ENCODE data around the gene TEX11. TPM values are rescaled to one million over a fixed set of nuclear protein-coding genes. Genes with fewer than 3 reads are reported as not detected.
"Not testable (repeated sequence)": the region's sequence is repeated elsewhere in the genome, so short reads cannot be mapped to it uniquely, and the experiment has no call there.

TEX11 gene
- polyA plus RNA-seq, 1 donor (not counting 4 experiments of a cell fraction or from before 2014, with no cell fraction given): not detected

- TF ChIP-seq CTCF (optimal IDR thresholded peaks at IDR 0.05 in 1 of 3, IDR thresholded peaks at IDR 0.05 in 1 of 3, conservative IDR thresholded peaks at IDR 0.05 in 1 of 3; ENCODE audit: extremely low read depth in 1 of 3, insufficient read depth in 2 of 3, low read length in 3 of 3) (no peak), EZH2 (IDR thresholded peaks at IDR 0.05; ENCODE audit: low read length) (no peak)
- Histone ChIP-seq H2AFZ (ENCODE audit: control insufficient read depth, low read length) (no peak overlapping the region), H4K20me1 (ENCODE audit: control insufficient read depth, extremely low read depth, insufficient read depth, low read length) (no peaks in the 10 kb centered on the region), H3K4me1 (ENCODE audit: control insufficient read depth, extremely low read depth, insufficient read depth, low read length) (peaks cover 8% of the 10 kb centered on the region), H3K9me1 (ENCODE audit: control insufficient read depth, extremely low read depth, insufficient read depth, low read length) (no peaks in the 10 kb centered on the region), H3K27me3 (ENCODE audit: control insufficient read depth, extremely low read depth, insufficient read depth, low read length) (no peaks in the 10 kb centered on the region), H3K9me3 (ENCODE audit: control insufficient read depth, low read depth, low read length) (no peaks in the 10 kb centered on the region), H3K9ac (ENCODE audit: control insufficient read depth, extremely low read depth, insufficient read depth, low read length) (no peak overlapping the region), H3K79me2 (ENCODE audit: control insufficient read depth, insufficient read depth, low read length) (no peaks in the 10 kb centered on the region), H3K27ac (ENCODE audit: control insufficient read depth, insufficient read depth, low read length) (no peak overlapping the region), H3K4me3 (ENCODE audit: control insufficient read depth in 2 of 3, extremely low read depth in 1 of 3, insufficient read depth in 2 of 3, low read depth in 1 of 3, low read length in 3 of 3) (no peak overlapping the region), H3K4me2 (ENCODE audit: control insufficient read depth, extremely low read depth, insufficient read depth, low read depth, low read length) (no peak overlapping the region), H3K36me3 (ENCODE audit: control insufficient read depth in 2 of 2, extremely low read depth in 1 of 2, insufficient read depth in 2 of 2, low read length in 2 of 2) (no peaks in the 10 kb centered on the region)
- dilution Hi-C loops (cut with MboI; ENCODE audit: extremely low pct_ligation_motif_present, low sequenced_read_pairs): no loop called here
- peak; percentile 60 for FAIRE-seq
- DNase-seq (ENCODE audit: low read depth, low spot score): peak; percentile 49
These were observed 316.4 kb downstream of the TEX11 start for GRCh38 chrX:70592091-70592490.

GRCh38 chrX:70587158-70587557 lies 321.4 kb downstream of the TEX11 start:
- H3K79me2 ChIP-seq (ENCODE audit: control insufficient read depth, insufficient read depth, low read length); H3K4me1 ChIP-seq (ENCODE audit: control insufficient read depth, extremely low read depth, insufficient read depth, low read length); H3K4me2 ChIP-seq (ENCODE audit: control insufficient read depth, extremely low read depth, insufficient read depth, low read depth, low read length); H3K27ac ChIP-seq (ENCODE audit: control insufficient read depth, insufficient read depth, low read length); H3K4me3 ChIP-seq (ENCODE audit: control insufficient read depth in 2 of 3, extremely low read depth in 1 of 3, insufficient read depth in 2 of 3, low read depth in 1 of 3, low read length in 3 of 3); dilution Hi-C loops (cut with MboI; ENCODE audit: extremely low pct_ligation_motif_present, low sequenced_read_pairs); FAIRE-seq; DNase-seq (ENCODE audit: low read depth, low spot score); H3K9me1 ChIP-seq (ENCODE audit: control insufficient read depth, extremely low read depth, insufficient read depth, low read length); H3K27me3 ChIP-seq (ENCODE audit: control insufficient read depth, extremely low read depth, insufficient read depth, low read length); H3K9me3 ChIP-seq (ENCODE audit: control insufficient read depth, low read depth, low read length); H3K36me3 ChIP-seq (ENCODE audit: control insufficient read depth in 2 of 2, extremely low read depth in 1 of 2, insufficient read depth in 2 of 2, low read length in 2 of 2); H4K20me1 ChIP-seq (ENCODE audit: control insufficient read depth, extremely low read depth, insufficient read depth, low read length); H2AFZ ChIP-seq (ENCODE audit: control insufficient read depth, low read length); H3K9ac ChIP-seq (ENCODE audit: control insufficient read depth, extremely low read depth, insufficient read depth, low read length): not testable (repeated sequence)

- Histone ChIP-seq H3K79me2 (ENCODE audit: control insufficient read depth, insufficient read depth, low read length) (no peaks in the 10 kb centered on the region), H2AFZ (ENCODE audit: control insufficient read depth, low read length) (no peak overlapping the region), H3K9ac (ENCODE audit: control insufficient read depth, extremely low read depth, insufficient read depth, low read length) (no peak overlapping the region), H4K20me1 (ENCODE audit: control insufficient read depth, extremely low read depth, insufficient read depth, low read length) (no peaks in the 10 kb centered on the region), H3K27ac (ENCODE audit: control insufficient read depth, insufficient read depth, low read length) (no peak overlapping the region), H3K4me1 (ENCODE audit: control insufficient read depth, extremely low read depth, insufficient read depth, low read length) (no peaks in the 10 kb centered on the region), H3K4me2 (ENCODE audit: control insufficient read depth, extremely low read depth, insufficient read depth, low read depth, low read length) (no peak overlapping the region), H3K4me3 (ENCODE audit: control insufficient read depth in 2 of 3, extremely low read depth in 1 of 3, insufficient read depth in 2 of 3, low read depth in 1 of 3, low read length in 3 of 3) (no peak overlapping the region), H3K27me3 (ENCODE audit: control insufficient read depth, extremely low read depth, insufficient read depth, low read length) (no peaks in the 10 kb centered on the region), H3K9me3 (ENCODE audit: control insufficient read depth, low read depth, low read length) (no peaks in the 10 kb centered on the region), H3K36me3 (ENCODE audit: control insufficient read depth in 2 of 2, extremely low read depth in 1 of 2, insufficient read depth in 2 of 2, low read length in 2 of 2) (no peaks in the 10 kb centered on the region), H3K9me1 (ENCODE audit: control insufficient read depth, extremely low read depth, insufficient read depth, low read length) (no peaks in the 10 kb centered on the region)
- DNase-seq (ENCODE audit: low read depth, low spot score) (no peak), FAIRE-seq (no peak)
- TF ChIP-seq EZH2 (IDR thresholded peaks at IDR 0.05; ENCODE audit: low read length) (no peak), CTCF (optimal IDR thresholded peaks at IDR 0.05 in 1 of 3, IDR thresholded peaks at IDR 0.05 in 1 of 3, conservative IDR thresholded peaks at IDR 0.05 in 1 of 3; ENCODE audit: extremely low read depth in 1 of 3, insufficient read depth in 2 of 3, low read length in 3 of 3) (no peak)
- dilution Hi-C loops (cut with MboI; ENCODE audit: extremely low pct_ligation_motif_present, low sequenced_read_pairs): no loop called here
These were observed 331.1 kb downstream of the TEX11 start for GRCh38 chrX:70577442-70577841.

- FAIRE-seq; H3K9ac ChIP-seq (ENCODE audit: control insufficient read depth, extremely low read depth, insufficient read depth, low read length); DNase-seq (ENCODE audit: low read depth, low spot score); H3K27ac ChIP-seq (ENCODE audit: control insufficient read depth, insufficient read depth, low read length); H3K9me1 ChIP-seq (ENCODE audit: control insufficient read depth, extremely low read depth, insufficient read depth, low read length); H3K79me2 ChIP-seq (ENCODE audit: control insufficient read depth, insufficient read depth, low read length); H3K36me3 ChIP-seq (ENCODE audit: control insufficient read depth in 2 of 2, extremely low read depth in 1 of 2, insufficient read depth in 2 of 2, low read length in 2 of 2); H2AFZ ChIP-seq (ENCODE audit: control insufficient read depth, low read length); H3K4me2 ChIP-seq (ENCODE audit: control insufficient read depth, extremely low read depth, insufficient read depth, low read depth, low read length); H3K9me3 ChIP-seq (ENCODE audit: control insufficient read depth, low read depth, low read length); H3K4me3 ChIP-seq (ENCODE audit: control insufficient read depth in 2 of 3, extremely low read depth in 1 of 3, insufficient read depth in 2 of 3, low read depth in 1 of 3, low read length in 3 of 3); H3K4me1 ChIP-seq (ENCODE audit: control insufficient read depth, extremely low read depth, insufficient read depth, low read length); dilution Hi-C loops (cut with MboI; ENCODE audit: extremely low pct_ligation_motif_present, low sequenced_read_pairs); H4K20me1 ChIP-seq (ENCODE audit: control insufficient read depth, extremely low read depth, insufficient read depth, low read length); H3K27me3 ChIP-seq (ENCODE audit: control insufficient read depth, extremely low read depth, insufficient read depth, low read length): not testable (repeated sequence)
These were observed 338.5 kb downstream of the TEX11 start for GRCh38 chrX:70569922-70570576.
